Testis (tissue), 3 donors: ENCODE data around the gene GRIK2. TPM values are rescaled to one million over a fixed set of nuclear protein-coding genes. Genes with fewer than 3 reads are reported as not detected.

ENCODE experiments used
- DNase-seq: peaks from one replicate; pipeline ENCODE4 v3.0.0-alpha.2; 2019
- H3K27ac ChIP-seq, 2 donors: fragments of 200-600 bp; sonication (generic); one replicate each; pipeline ENCODE4 v1.5.1; 2019
- H3K27me3 ChIP-seq: fragments of 200-600 bp; sonication (generic); one replicate; pipeline ENCODE4 v1.5.1; 2019
- H3K36me3 ChIP-seq: fragments of 200-600 bp; sonication (generic); one replicate; pipeline ENCODE4 v1.5.1; 2017; ENCODE audit warnings: low read depth; ENCODE audit errors: missing control alignments
- H3K4me1 ChIP-seq: fragments of 200-600 bp; sonication (generic); one replicate; pipeline ENCODE4 v1.5.1; 2019
- H3K4me3 ChIP-seq, 2 donors: fragments of 200-600 bp; sonication (generic); one replicate each; pipeline ENCODE4 v1.5.1; 2017 to 2019
- H3K9me3 ChIP-seq: fragments of 200-600 bp; sonication (generic); one replicate; pipeline ENCODE4 v1.5.1; 2017
- POLR2A ChIP-seq: fragments of 450-650 bp; IDR thresholded peaks from one replicate; pipeline ENCODE4 v1.6.1; 2017; ENCODE audit warnings: antibody characterized with exemption, mild to moderate bottlenecking, moderate library complexity
- WGBS, 2 donors: methylation state at CpG; one replicate each; pipeline ENCODE4 v1.1.5; 2018; 5-methylcytosine and 5-hydroxymethylcytosine counted together
- intact Hi-C: fragments of 100-400 bp; cut with DNase I; formaldehyde crosslinking; loops from one replicate; pipeline ENCODE4 v1.15.1; 2023; ENCODE audit warnings: low total_unique reads
- polyA plus RNA-seq: library from polyadenylated mRNA; stranded (reverse); fragments of 350-450 nt; fragmentation: Illumina TruSeq; extraction: RNeasy Lipid Tissue Mini Kit (QIAGEN cat#74804); gene quantifications from one replicate; pipeline ENCODE4 v1.2.3, GENCODE V29; 2014; ENCODE audit warnings: low read depth, low replicate concordance; ENCODE audit not compliant: insufficient read depth
- total RNA-seq, 2 donors: library from RNA; depleted of rRNA; stranded (reverse); fragments of >200 nt; gene quantifications; one replicate each; pipeline ENCODE4 v1.2.3, GENCODE V29; 2016
- TF ChIP-seq, protein P1 (sequence below), 3 experiments: fragments of 450-650 bp in 2 of 3; fragments of 200-600 bp in 1 of 3; sonication (generic) in 1 of 3; IDR thresholded peaks; one replicate each; pipeline ENCODE4 v1.5.1; 2016 to 2019; ENCODE audit warnings: antibody characterized with exemption in 3 of 3, mild to moderate bottlenecking in 2 of 3, moderate library complexity in 1 of 3

GRIK2 gene
- total and polyA plus RNA-seq, 3 donors from 2014 or later, result 1.1 to 23.5 (median 12.4) TPM

DNA sequence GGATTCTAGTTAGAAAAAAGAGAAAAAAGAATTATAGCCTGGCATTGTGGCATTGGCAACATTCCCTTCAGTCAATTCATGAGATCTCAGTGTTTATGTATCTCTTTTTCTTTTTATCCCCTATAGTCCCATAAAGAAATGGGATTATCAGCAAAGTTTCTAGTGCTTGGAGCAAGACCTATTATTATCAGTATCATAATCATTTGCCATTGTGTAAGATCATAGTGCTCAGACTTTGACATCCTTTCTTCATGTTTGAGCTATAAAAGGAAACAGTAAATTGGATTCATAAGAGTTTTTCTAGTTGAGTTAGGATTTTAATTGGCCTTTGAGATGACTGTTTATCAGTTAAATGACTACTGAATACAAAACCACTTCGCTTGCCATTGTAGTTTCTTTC, 295.6 kb downstream of the GRIK2 start:
- Histone ChIP-seq H3K9me3 (no peaks in the 10 kb centered on the region), H3K36me3 (no peaks in the 10 kb centered on the region), H3K4me3 (no peak overlapping the region), H3K4me1 (no peaks in the 10 kb centered on the region), H3K27me3 (no peaks in the 10 kb centered on the region), H3K27ac (no peak overlapping the region)
- DNase-seq, result no peak
- TF ChIP-seq, protein P1, sequence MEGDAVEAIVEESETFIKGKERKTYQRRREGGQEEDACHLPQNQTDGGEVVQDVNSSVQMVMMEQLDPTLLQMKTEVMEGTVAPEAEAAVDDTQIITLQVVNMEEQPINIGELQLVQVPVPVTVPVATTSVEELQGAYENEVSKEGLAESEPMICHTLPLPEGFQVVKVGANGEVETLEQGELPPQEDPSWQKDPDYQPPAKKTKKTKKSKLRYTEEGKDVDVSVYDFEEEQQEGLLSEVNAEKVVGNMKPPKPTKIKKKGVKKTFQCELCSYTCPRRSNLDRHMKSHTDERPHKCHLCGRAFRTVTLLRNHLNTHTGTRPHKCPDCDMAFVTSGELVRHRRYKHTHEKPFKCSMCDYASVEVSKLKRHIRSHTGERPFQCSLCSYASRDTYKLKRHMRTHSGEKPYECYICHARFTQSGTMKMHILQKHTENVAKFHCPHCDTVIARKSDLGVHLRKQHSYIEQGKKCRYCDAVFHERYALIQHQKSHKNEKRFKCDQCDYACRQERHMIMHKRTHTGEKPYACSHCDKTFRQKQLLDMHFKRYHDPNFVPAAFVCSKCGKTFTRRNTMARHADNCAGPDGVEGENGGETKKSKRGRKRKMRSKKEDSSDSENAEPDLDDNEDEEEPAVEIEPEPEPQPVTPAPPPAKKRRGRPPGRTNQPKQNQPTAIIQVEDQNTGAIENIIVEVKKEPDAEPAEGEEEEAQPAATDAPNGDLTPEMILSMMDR (IDR thresholded peaks at IDR 0.05), result no peak
- no peak for TF ChIP-seq POLR2A
- intact Hi-C loops, result no loop called here
- 88 to 94% methylated on average over 1 of the region's 1 CpG for WGBS, 2 donors

DNA sequence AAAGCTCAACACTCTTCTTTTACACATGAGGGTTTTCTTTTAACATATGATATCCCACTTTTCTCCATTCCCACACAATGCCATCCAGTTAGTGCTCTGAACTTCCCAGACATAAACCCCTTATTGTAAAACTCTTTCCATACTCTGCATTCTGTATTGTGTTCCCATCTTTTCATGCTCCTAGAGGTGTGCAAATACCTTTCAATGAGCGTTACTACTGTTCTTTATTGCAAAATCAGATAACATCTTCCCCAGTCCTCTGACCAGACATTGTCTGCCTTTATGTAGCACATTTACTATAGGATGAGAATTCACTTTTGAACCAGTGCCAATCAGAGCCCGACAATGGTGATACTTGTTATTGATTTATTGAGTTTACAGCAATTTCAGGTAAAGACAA, 296.2 kb downstream of the GRIK2 start:
- no peaks in the 10 kb centered on the region for H3K4me1 ChIP-seq
- intact Hi-C loops, result no loop called here
- no peak overlapping the region for H3K4me3 ChIP-seq
- no peak for DNase-seq
- H3K27me3 ChIP-seq, result no peaks in the 10 kb centered on the region
- H3K36me3 ChIP-seq, result no peaks in the 10 kb centered on the region
- 86 to 90% methylated on average over 2 of the region's 2 CpGs for WGBS, 2 donors
- H3K9me3 ChIP-seq, result no peaks in the 10 kb centered on the region
- TF ChIP-seq POLR2A, result no peak
- TF ChIP-seq, protein P1 (IDR thresholded peaks at IDR 0.05), result no peak
- no peak overlapping the region for H3K27ac ChIP-seq

DNA sequence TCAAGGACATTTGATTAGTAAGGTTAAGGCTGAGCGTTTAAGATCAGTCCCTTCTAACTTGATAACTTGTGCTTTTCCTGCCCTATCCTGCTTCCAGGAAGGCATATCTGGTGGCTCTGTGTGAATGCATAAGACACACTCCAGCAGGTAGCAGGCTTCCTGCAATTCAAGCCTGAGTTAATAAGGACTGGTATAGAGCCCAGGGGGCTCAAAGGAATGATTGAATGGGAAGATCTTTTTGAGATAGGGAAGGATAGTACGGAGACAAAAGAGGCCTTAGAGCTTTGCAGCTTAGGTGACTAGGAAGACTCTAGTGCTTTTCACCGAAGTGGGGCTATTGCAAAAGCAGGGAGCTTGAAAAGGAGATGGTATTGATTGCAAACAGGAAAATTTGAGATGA, 307.1 kb downstream of the GRIK2 start:
- WGBS, 2 donors, result 45 to 56% methylated on average over 3 of the region's 3 CpGs
- Histone ChIP-seq H3K4me1 (no peaks in the 10 kb centered on the region), H3K36me3 (no peaks in the 10 kb centered on the region), H3K4me3 (no peak overlapping the region), H3K27ac (no peak overlapping the region), H3K9me3 (no peaks in the 10 kb centered on the region), H3K27me3 (no peaks in the 10 kb centered on the region)
- TF ChIP-seq, protein P1 (IDR thresholded peaks at IDR 0.05), result no peak
- no peak for TF ChIP-seq POLR2A
- no peak for DNase-seq
- intact Hi-C loops, result no loop called here

DNA sequence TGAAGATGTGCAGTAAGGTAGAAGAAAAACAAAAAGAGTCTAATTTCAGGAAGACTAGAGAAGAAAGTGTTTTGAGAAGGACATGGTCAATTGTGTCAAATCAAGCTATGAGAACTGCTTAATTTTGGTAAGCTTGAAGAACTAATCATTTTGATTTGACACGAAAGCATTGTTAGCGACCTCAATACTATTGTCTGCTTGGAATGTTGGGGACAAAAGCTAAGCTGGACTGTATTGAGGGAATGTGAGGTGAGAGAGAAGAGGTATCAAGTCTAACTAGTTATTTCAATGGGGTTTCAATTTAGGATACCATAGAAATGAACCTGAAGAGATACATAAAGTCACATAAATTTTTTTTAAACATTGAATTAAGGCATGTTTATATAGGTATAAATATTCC, 309.8 kb downstream of the GRIK2 start:
- intact Hi-C loops, result no loop called here
- Histone ChIP-seq H3K27ac (no peak overlapping the region), H3K4me1 (no peaks in the 10 kb centered on the region), H3K4me3 (no peak overlapping the region), H3K9me3 (no peaks in the 10 kb centered on the region), H3K36me3 (no peaks in the 10 kb centered on the region), H3K27me3 (no peaks in the 10 kb centered on the region)
- WGBS, 2 donors, result 93% methylated on average over 2 of the region's 2 CpGs
- no peak for DNase-seq
- no peak for TF ChIP-seq POLR2A
- TF ChIP-seq, protein P1 (IDR thresholded peaks at IDR 0.05), result no peak

DNA sequence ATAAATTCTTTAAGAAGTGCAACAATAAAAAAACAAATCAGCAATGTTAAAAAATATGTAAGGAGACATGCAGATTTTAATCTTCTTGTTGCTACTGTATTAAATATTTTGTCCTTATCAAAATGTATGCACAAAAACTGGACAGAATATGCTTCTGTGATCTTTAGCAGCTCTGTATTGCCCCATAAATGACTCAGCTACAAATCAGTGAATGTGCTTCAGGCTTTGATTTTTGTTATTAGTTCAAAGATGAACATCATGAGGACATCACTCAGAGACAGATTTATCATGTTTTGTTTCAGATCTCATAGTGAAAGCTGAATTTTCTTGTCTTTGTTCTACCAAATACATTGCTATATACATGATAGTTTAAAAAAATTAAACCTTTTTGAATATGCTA, 312.4 kb downstream of the GRIK2 start:
- no peak overlapping the region for H3K4me3 ChIP-seq
- TF ChIP-seq, protein P1 (IDR thresholded peaks at IDR 0.05), result no peak
- TF ChIP-seq POLR2A, result no peak
- H3K27me3 ChIP-seq, result no peaks in the 10 kb centered on the region
- H3K27ac ChIP-seq, result no peak overlapping the region
- H3K9me3 ChIP-seq, result no peaks in the 10 kb centered on the region
- no peaks in the 10 kb centered on the region for H3K36me3 ChIP-seq
- intact Hi-C loops, result no loop called here
- no peak for DNase-seq
- H3K4me1 ChIP-seq, result no peaks in the 10 kb centered on the region
